IMR-90 (cell line): ENCODE data around the gene OR6J1. TPM values are rescaled to one million over a fixed set of nuclear protein-coding genes. Genes with fewer than 3 reads are reported as not detected.

ENCODE experiments used
- ATAC-seq: fragments of 200-7000 bp; cut with Tn5 transposase; 2 replicates; pipeline ENCODE4 v1.9.1; 2020; ENCODE audit warnings: low read depth, mild to moderate bottlenecking, moderate library complexity
- BruUV-seq: library from RNA; stranded (reverse); fragments of 400-500 nt; replicated peaks from 2 replicates; lab custom pipeline; 2021; lab: Mats Ljungman, UMichigan
- CTCF ChIA-PET: fragments of 300-600 bp; formaldehyde crosslinking; extraction: SDS; loops from one replicate; lab custom pipeline; 2021; ENCODE audit warnings: antibody characterized with exemption; lab: Yijun Ruan, JAX
- POLR2A ChIA-PET: fragments of 300-600 bp; sonication (Branson Sonifier 250); formaldehyde crosslinking; loops from one replicate; lab custom pipeline; 2022; ENCODE audit warnings: antibody characterized with exemption; ENCODE audit not compliant: unreplicated experiment; lab: Charles Lee
- DNase-seq: peaks from one replicate; pipeline ENCODE4 v3.0.0; 2013
- H2AFZ ChIP-seq: replicated peaks from 2 replicates; pipeline ENCODE3; 2013; ENCODE audit warnings: low read length, mild to moderate bottlenecking; ENCODE audit not compliant: poor library complexity
- H2AK5ac ChIP-seq: 2 replicates; pipeline ENCODE4 v1.6.1; 2013; ENCODE audit warnings: low read depth, low read length, inconsistent platforms
- H2AK9ac ChIP-seq: replicated peaks from 2 replicates; pipeline ENCODE3; 2013; ENCODE audit warnings: mild to moderate bottlenecking, low read depth, low read length, moderate library complexity; ENCODE audit not compliant: poor library complexity
- H2BK120ac ChIP-seq: 2 replicates; pipeline ENCODE4 v1.6.1; 2013; ENCODE audit warnings: low read depth, low read length, inconsistent platforms
- H2BK15ac ChIP-seq: 3 replicates; pipeline ENCODE4 v1.6.1; 2013; ENCODE audit warnings: low read depth, low read length, inconsistent platforms
- H2BK20ac ChIP-seq: 2 replicates; pipeline ENCODE4 v1.6.1; 2013; ENCODE audit warnings: low read depth, mild to moderate bottlenecking, inconsistent platforms, low read length, moderate library complexity
- H2BK5ac ChIP-seq: 2 replicates; pipeline ENCODE4 v1.6.1; 2013; ENCODE audit warnings: mild to moderate bottlenecking, low read depth, low read length, inconsistent platforms; ENCODE audit not compliant: poor library complexity, severe bottlenecking
- H3K14ac ChIP-seq: replicated peaks from 2 replicates; pipeline ENCODE4 v1.6.1; 2013; ENCODE audit warnings: low read depth, low read length, inconsistent platforms
- H3K18ac ChIP-seq: 2 replicates; pipeline ENCODE4 v1.6.1; 2013; ENCODE audit warnings: low read depth, low read length, control low read depth
- H3K23ac ChIP-seq: 2 replicates; pipeline ENCODE4 v1.6.1; 2013; ENCODE audit warnings: low read depth, low read length, inconsistent platforms
- H3K27ac ChIP-seq: 2 replicates; pipeline ENCODE4 v1.5.1; 2013; ENCODE audit warnings: mild to moderate bottlenecking, control low read depth, low read length; ENCODE audit not compliant: insufficient read depth
- H3K27me3 ChIP-seq: 2 replicates; pipeline ENCODE4 v1.6.1; 2013; ENCODE audit warnings: low read length; ENCODE audit not compliant: control insufficient read depth, insufficient read depth
- H3K36me3 ChIP-seq: 2 replicates; pipeline ENCODE4 v1.6.1; 2013; ENCODE audit warnings: low read length, mixed read lengths; ENCODE audit not compliant: control insufficient read depth, insufficient read depth
- H3K4ac ChIP-seq: 2 replicates; pipeline ENCODE4 v1.6.1; 2013; ENCODE audit warnings: low read depth, low read length, inconsistent platforms
- H3K4me1 ChIP-seq: 2 replicates; pipeline ENCODE4 v1.6.1; 2013; ENCODE audit warnings: low read length, mixed read lengths; ENCODE audit not compliant: control insufficient read depth, insufficient read depth
- H3K4me2 ChIP-seq: 2 replicates; pipeline ENCODE4 v1.6.1; 2013; ENCODE audit warnings: low read depth, mild to moderate bottlenecking, control low read depth, low read length, moderate library complexity
- H3K4me3 ChIP-seq: 2 replicates; pipeline ENCODE4 v1.5.1; 2013; ENCODE audit warnings: low read depth, mild to moderate bottlenecking, control low read depth, low read length, moderate library complexity; ENCODE audit not compliant: insufficient read depth
- H3K56ac ChIP-seq: 2 replicates; pipeline ENCODE4 v1.6.1; 2013; ENCODE audit warnings: low read length, inconsistent platforms; ENCODE audit not compliant: insufficient read depth; ENCODE audit errors: extremely low read depth
- H3K79me1 ChIP-seq, 2 experiments: 2 replicates each; pipeline ENCODE4 v1.6.1; 2013; ENCODE audit warnings: low read length in 2 of 2, inconsistent platforms in 1 of 2, low read depth in 1 of 2
- H3K9ac ChIP-seq: 2 replicates; pipeline ENCODE4 v1.6.1; 2013; ENCODE audit warnings: low read depth, low read length, control low read depth
- H3K9me1 ChIP-seq: 2 replicates; pipeline ENCODE4 v1.6.1; 2013; ENCODE audit warnings: low read length, inconsistent platforms; ENCODE audit not compliant: insufficient read depth
- H3K9me3 ChIP-seq: 2 replicates; pipeline ENCODE4 v1.6.1; 2013; ENCODE audit warnings: low read length; ENCODE audit not compliant: control insufficient read depth, insufficient read depth
- H4K20me1 ChIP-seq: 2 replicates; pipeline ENCODE4 v1.6.1; 2013; ENCODE audit warnings: low read length, inconsistent platforms; ENCODE audit not compliant: insufficient read depth
- H4K5ac ChIP-seq: 2 replicates; pipeline ENCODE4 v1.6.1; 2013; ENCODE audit warnings: mild to moderate bottlenecking, low read depth, low read length, control low read depth
- H4K8ac ChIP-seq, 2 experiments: 2 replicates each; pipeline ENCODE4 v1.6.1; 2013; ENCODE audit warnings: low read depth in 2 of 2, low read length in 2 of 2, control low read depth in 1 of 2, inconsistent platforms in 1 of 2
- H4K91ac ChIP-seq: 2 replicates; pipeline ENCODE4 v1.6.1; 2013; ENCODE audit warnings: low read depth, low read length, inconsistent platforms; ENCODE audit not compliant: insufficient read depth
- CTCF ChIP-seq: conservative IDR thresholded peaks from 2 replicates; pipeline ENCODE4 v1.5.1; 2012; ENCODE audit warnings: mild to moderate bottlenecking, low read depth, low read length, improper control_type of control experiment
- POLR2A ChIP-seq: IDR thresholded peaks from 2 replicates; pipeline ENCODE4 v1.6.1; 2012; ENCODE audit warnings: mild to moderate bottlenecking, low read depth, low read length
- dilution Hi-C: fragments of 300-500 bp; cut with HindIII; formaldehyde crosslinking; loops from one replicate; pipeline ENCODE4 v1.14.3; 2018; ENCODE audit warnings: low sequenced_read_pairs; ENCODE audit not compliant: unreplicated experiment
- in situ Hi-C: fragments of 300-500 bp; cut with MboI; formaldehyde crosslinking; loops from 3 replicates; pipeline ENCODE4 v1.14.3; 2019; ENCODE audit warnings: low sequenced_read_pairs, inconsistent platforms, mixed read lengths
- intact Hi-C: fragments of 100-400 bp; cut with micrococcal nuclease; formaldehyde crosslinking; loops from 2 replicates; pipeline ENCODE4 v1.10.0; 2022
- polyA plus RNA-seq, 3 experiments: library from polyadenylated mRNA; depleted of rRNA; stranded (reverse); fragments of >200 nt; gene quantifications; 2 replicates each; pipeline ENCODE4 v1.2.3, GENCODE V29; 2012; ENCODE audit warnings: low replicate concordance in 1 of 3
- total RNA-seq: library from RNA; depleted of rRNA; stranded (reverse); fragments of >200 nt; gene quantifications from 2 replicates; pipeline ENCODE4 v1.2.3, GENCODE V29; 2012

Gene OR6J1
- total and polyA plus RNA-seq, 2 of the 4 experiments (the other 2 are of a cell fraction), result not detected

GRCh38 chr14:22600027-22600426 lies 44.1 kb downstream of the OR6J1 start:
- TF ChIP-seq CTCF (no peak), POLR2A (0 out of 2 replicates have a peak, but pooled peaks have one; percentile 16)
- BruUV-seq, result no TSS peak
- Histone ChIP-seq H3K4ac (no peak overlapping the region; the same call in 1 of the 2 replicates), H3K56ac (no peak overlapping the region), H3K27ac (no peak overlapping the region), H3K9ac (no peak overlapping the region), H4K20me1 (no peaks in the 10 kb centered on the region; the same call in 1 of the 2 replicates), H3K18ac (no peak overlapping the region), H2BK15ac (no peak overlapping the region), H3K9me3 (no peaks in the 10 kb centered on the region), H3K9me1 (peaks cover 22% of the 10 kb centered on the region), H3K23ac (no peak overlapping the region), H3K36me3 (peaks cover 30% of the 10 kb centered on the region), H4K5ac (no peak overlapping the region), H2BK120ac (no peak overlapping the region), H2BK20ac (no peak overlapping the region), H4K8ac (no peak overlapping the region), H3K4me2 (no peak overlapping the region), H2AK5ac (no peak overlapping the region), H3K79me1 (peaks cover 13 to 31% of the 10 kb centered on the region in 2 experiments), H2BK5ac (no peak overlapping the region), H3K27me3 (no peaks in the 10 kb centered on the region), H3K4me1 (peaks cover 4% of the 10 kb centered on the region), H2AK9ac (no peak overlapping the region), H3K14ac (no peak overlapping the region), H3K4me3 (no peak overlapping the region), H4K91ac (no peak overlapping the region), H2AFZ (no peak overlapping the region)
- CTCF ChIA-PET, result interaction anchor here (0.5 to 1.1 kb wide), 2 partner anchors 53 to 1484 kb away, joined by 3 read pairs; no protein-coding TSS in a partner anchor
- POLR2A ChIA-PET, result interaction anchor here (0.6 kb wide), 1 partner anchor 42 kb away, joined by 4 read pairs; no protein-coding TSS in a partner anchor
- in situ Hi-C loops, result no loop called here
- dilution Hi-C loops, result no loop called here
- no peak for DNase-seq
- no peak for ATAC-seq
- intact Hi-C loops, result no loop called here
